NT2/D1 (cell line): Measurements from ENCODE around the gene ADAM19.

ENCODE experiments used
- SUZ12 ChIP-seq: IDR thresholded peaks from 2 replicates; pipeline ENCODE4 v1.6.1; 2011; ENCODE audit not compliant: insufficient read length, insufficient read depth; ENCODE audit errors: extremely low read depth
- YY1 ChIP-seq: IDR thresholded peaks from 2 replicates; pipeline ENCODE4 v1.6.1; 2011; ENCODE audit not compliant: insufficient read length, insufficient read depth
- ZNF274 ChIP-seq: IDR thresholded peaks from 2 replicates; pipeline ENCODE4 v1.6.1; 2011; ENCODE audit warnings: mild to moderate bottlenecking, low read depth, low read length

- TF ChIP-seq ZNF274 (no peak), SUZ12 (no peak), YY1 (no peak)
Observed at GRCh38 chr5:157464519-157465171, 110.9 kb downstream of the ADAM19 start.
